NCI-H2107 treated with DMSO at 0.1 percent for 48 hours (cell line): ENCODE measurements around the gene CHCHD6.

Source experiments
- DNase-seq: peaks from one replicate; lab custom pipeline; 2025; ENCODE audit not compliant: unreplicated experiment; lab: John Stamatoyannopoulos, UW

Gene CHCHD6

DNA sequence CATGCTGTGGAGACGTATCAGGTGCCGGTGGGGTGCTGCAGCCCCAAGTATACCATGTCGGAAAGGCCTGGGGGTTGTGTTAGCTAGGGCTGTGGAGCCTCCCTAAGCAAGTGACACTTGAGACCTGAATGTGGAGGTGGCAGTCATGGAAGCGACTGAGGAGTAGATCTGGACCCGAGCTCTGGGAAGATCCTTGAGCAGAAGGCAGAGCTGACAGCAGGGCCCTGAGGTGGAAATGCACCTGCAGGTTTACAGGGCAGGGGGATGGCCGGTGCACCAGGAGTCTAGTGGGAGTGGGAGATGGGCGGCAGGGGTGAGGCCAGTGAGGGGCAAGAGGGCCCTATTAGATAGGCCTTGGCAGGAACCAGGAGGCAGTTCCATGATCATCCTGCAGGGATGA, 187.1 kb downstream of the CHCHD6 start:
- no peak for DNase-seq

DNA sequence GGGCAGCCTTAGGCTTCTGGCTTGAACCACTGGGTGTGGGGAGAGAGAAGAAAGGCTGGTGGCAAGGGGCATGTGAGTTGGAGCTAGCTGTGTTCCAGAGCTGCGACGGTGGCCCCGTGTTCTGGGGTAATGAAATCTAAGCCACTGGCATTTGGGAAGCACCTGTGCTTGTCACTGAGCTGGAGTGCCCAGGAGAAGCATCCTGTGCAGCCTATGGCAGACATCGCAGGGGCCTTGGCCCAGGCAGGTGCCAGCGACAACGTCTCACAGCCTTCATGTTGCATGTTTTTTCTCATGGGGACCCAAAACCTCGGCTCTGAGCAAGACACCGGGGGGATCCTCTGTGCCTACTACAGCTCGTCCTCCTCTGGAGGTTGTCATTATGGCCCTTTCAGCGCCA, 187.8 kb downstream of the CHCHD6 start:
- no peak for DNase-seq

DNA sequence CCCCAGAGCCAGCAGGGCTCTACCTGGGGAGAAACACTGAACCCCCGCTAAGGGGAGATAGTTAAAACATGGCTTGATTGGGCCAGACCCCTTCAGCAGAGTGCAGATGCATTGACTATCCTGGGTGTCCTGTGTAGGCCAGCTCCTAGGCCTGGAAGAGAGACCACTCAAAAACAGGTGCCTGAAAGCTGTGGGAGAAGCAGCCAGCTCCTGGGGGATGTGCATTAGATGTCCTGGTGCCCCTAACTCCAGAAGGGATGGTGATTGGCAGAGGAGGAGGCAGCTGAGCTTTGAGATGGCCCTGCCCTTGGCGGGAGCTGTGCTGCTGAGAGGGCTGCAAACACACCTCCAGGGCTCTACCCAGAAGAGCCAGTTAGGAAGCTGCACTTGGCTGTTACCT, 189.6 kb downstream of the CHCHD6 start:
- no peak for DNase-seq

DNA sequence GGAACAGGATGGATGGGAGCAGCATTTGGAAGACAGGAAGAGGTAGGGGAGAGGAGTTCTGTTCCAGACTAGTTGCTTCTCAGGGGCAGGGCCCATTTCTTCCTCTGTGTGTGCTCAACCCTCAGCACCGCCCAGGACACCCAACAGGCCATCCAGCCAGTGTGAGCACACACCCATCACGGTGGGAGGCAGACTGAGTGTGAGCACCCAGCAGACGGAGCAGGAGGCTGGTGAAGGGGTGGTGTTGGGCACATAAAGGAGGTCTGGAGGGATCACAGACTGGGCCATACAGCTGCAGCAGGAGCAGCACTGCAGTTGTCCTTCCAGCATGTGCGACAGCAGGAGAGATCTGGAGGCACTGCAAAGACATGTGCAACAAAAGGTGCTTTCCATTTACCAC, 190.4 kb downstream of the CHCHD6 start:
- no peak for DNase-seq

DNA sequence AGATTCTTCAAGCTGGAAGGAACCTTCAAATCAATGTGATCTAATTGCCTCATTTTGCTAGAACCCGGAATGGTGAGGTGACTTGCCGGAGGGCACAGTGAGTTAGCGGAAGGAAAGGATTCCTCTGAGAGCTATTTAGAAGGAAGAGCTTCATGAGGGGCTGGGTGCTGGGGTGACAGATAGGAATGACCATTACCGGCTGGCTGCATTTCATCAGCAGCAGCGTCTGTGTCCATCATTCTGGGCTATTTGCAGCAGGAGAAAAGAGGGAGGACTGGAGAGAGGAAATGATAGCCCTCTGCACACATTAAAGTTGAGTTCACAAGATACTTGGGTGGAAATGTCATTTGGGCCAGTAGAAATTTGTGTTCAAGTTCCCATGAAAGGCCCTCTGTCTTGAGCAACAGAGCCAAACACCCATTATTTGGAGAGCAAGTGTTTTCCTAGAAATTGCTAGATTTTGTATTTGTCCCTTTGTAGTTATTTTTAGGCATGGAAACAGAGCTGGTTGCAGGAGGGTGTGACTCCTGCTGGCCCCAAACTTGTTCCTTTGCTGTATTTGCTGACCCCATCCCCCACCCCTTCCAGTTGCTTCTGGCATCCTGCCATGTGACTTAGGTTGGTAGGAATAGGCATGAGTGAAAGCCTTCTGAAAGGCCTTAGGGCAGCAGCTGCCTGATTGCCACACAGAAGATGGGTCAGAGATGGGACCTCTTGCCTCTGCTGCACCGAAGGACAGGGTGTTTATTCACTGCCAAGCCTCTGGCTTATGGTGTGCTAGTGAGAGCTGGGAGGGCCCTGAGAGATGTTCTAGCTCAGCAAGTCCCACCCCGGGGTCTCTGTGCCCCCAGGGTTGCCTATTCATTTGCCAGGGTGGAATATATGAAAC, 191.4 kb downstream of the CHCHD6 start:
- no peak for DNase-seq

DNA sequence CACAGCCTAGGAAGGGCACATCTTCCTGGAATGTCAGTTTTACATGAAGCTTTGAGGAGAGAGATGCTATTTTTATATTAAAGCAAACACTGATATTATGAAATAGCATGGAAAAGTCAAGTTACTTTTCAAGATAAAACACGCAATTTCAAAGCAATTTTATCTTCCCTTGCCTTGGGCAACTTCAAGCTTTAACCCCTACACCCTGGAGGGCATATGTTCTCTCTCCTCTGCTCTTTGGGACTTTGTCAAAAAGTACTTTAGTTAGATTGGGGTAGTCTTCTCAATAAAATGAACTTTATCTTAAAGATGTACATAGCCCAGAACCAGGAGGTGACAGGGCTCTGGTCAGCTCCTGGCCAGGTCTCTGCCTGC, 192.0 kb downstream of the CHCHD6 start:
- DNase-seq = no peak

DNA sequence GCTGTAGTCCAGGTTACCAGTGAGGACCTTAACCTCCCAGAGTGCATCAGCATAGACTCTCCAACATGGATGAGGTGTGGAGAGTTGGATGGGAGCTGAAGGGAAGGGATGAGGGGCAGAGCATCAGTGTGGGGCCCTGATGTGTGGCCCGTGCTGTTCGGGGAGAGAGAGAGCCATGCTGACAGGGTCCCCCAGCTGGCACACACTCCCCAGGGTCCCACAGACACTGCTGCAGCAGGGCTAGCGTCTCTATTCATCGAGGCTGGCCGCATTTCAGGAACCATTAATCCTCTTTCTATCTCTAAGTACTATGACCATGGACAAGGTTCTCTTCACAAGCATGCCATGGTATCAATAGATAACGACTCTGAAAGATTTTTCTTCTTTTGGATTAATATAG, 192.9 kb downstream of the CHCHD6 start:
- no peak for DNase-seq

DNA sequence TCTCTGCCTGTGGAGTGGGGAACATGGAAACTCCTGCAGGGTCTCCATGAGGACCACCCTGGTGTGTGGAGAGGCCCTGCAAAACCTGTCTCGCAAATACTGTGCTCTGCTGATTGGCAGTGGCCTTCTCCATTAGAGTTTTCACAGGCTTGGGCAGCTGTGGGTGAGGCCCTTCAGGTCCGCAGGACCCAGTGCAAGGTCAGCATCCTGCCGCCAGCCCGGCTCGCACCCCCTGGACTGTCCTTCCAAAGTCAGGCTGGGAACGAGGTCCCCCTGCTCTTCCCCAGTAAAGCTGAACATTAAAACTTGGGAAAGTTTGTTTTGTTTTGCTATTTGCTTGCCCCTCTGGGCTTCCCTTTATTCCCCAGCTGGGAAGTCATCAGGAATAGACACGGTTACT, 193.9 kb downstream of the CHCHD6 start:
- DNase-seq = no peak

DNA sequence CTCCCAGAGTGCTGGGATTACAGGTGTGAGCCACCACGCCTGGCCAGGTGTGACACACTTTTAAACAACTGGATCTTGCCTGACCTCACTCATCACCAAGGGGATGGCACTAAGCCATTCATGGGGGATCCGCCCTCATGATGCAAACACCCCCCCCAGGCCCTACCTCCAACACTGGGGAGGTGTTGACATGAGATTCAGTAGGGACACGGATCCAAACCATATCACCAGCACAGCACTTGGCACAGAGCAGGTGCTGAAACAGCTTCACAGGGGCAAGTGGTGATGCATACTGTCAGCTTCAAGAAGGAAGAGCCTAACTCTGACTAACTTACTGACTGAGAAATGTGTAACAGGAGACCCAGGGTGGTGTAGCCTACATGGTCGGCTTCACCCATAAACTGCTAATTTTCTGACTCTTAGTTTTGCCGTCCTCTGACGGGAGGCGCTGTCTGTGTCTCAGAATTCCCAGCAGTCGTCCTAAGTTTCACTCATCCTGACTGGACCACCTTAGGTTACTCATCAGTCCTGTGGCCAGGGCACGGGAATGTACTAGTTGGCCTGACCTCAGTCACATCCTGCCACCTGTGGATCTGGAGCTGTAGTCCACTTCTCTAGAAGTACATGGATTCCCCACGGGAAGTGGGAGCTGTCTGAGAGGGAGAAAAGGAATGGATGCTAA, 197.0 kb downstream of the CHCHD6 start:
- no peak for DNase-seq

DNA sequence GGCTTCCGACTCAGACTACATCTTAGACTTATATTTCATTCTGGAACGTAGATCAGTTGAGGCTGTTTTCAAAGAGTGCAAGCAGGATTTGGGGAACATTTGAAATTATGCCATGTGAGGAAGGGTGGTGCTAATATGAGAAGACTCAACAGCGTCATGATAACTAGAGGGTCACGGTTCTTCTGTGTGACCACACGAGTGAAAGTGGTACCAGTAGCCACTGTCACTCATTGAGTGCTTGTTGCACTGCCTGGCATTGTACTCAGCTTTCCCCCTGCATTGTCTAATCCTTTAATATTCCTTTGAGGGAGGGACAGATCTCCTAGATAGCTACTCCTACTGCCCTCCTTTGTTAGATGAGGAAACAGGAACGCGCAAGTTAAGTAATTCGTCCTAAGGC, 197.6 kb downstream of the CHCHD6 start:
- no peak for DNase-seq

DNA sequence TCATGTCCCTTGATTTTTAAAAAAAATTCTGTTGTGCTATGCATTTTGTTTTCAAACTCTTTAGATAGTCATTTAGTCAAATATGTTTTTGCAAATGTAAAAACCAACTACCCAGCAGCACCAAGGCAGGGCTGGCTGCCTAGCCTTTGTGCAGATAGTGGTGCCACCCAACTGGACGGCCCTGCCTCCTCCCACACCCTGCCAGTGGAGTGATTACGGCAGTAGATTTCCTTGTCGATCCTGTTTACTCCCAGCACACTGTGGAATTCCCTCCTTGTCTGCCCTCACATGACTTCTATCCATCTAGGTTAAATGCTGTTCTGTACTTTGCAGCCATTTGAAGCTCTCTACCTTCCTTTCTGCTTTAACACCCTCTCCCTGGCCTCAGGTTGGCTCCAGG, 199.5 kb downstream of the CHCHD6 start:
- DNase-seq = no peak

DNA sequence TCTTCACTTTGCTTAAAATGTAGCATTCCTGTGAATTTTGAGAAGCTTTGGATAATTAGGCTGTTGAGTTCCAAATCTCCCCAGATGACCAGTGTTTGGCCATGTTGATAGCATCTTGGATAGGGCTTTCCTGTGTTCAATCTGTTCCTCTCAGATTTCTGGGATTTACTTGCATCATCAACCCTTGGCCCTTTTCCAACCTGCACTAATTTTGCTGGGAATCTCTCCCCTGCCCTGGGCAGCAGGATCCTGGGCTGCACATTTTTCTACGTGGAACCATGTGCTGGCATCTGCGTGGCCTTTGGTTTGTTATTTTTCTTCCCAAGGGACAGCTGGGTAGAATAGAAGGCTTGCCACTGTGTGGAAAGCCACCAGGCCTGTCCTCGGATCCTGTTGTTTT, 203.5 kb downstream of the CHCHD6 start:
- DNase-seq = no peak

DNA sequence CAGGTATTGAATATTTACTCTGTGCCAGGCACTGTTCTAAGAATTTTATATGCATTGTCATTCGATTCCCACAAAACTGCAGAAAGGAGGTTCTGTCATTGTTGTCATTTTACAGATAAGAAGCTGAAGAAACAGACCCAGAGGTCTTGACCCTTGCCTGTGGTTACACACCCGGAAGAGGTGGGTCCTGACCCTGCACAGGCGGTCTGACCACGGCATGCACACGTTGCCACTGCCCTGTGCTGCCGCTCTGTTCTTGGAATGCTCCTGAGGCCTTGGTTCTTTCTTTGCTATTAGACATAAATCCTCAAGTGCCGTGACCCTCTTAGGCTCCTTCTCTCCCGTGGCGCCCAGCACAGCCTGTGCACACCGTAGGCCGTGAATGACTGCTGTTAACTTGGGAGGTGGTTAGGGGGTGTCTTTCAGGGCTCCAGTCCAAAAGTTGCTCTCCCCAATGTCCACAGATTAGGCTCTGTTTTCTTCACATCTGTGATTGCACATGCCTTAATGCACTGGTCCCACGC, 204.8 kb downstream of the CHCHD6 start:
- no peak for DNase-seq

DNA sequence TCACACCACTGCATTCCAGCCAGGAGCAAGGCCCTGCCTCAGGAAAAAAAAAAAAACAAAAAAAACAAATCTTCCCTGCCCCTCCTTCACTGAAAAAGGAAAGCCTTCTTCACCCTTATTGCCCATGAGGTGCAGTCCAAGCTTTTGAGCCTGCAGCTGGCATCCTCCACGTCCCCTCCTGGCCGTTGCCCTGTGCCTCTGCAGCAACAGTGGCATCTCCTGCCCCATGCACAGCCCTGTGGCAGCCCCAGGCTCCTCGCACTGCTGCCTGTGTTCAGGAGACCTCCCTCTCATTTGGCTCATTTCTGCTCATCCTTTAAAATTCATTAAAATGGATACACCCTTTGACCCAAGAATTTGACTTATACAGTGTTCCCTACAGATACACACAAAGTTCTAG, 206.2 kb downstream of the CHCHD6 start:
- DNase-seq = no peak

DNA sequence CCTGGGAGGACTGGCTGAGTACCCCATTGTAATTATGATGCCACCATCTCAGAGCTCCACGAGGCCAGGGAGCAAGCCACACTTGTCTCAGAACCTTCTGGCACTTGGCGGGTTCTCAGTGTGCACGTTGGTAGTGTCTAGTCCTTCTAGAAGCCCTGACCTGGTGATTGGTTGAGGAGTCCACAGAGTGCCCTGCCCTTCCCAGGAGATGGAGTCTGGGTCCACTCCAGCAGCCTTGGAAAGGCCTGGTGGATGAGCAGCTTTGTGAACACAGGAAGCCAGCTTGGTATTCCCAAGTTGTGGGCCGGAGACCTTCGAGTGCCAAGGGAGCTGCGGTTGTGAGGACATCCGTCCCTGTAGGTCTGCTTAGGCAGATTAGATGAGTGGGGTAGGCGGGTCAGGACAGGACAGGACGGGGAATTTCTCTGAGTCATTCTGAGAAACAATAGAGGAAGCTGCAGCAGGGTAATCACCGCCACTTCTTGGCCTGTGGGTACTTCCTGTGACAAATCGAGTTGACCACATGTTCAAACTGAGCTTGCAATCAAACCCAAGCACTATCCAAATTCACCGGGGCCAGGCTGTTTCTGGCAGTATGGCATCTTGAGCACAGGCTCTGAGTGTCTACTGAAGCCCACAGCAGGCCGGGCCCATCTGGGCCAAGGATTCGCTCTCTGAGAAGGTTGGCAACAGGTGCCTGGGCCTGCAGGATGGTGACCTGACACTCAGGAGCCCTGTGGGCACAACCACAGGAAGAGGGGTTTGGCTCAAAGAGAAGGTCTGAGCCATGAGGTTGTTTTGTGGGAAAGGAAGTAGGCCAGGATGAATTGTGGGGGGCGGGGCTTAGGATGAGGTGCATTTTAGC, 207.4 kb downstream of the CHCHD6 start:
- DNase-seq = no peak

DNA sequence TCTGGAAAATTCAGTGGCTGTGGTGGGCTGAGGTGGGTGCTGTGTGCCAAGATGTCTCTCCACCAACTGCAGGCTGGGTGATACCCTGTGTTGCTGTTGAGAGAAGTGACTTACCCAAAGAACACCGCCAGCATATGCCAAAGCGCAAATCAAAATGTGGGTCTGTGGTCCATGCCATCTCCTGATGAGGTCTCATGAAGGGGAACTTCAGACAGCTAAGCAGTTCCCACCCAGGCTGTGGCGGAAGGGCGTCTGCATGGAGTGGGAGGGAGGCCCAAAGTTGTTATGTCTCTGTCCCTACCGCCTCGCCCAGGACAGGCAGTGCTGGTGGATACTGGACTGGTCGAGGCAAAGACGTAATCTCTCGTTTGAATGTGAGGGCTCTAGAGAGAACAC, 208.0 kb downstream of the CHCHD6 start:
- DNase-seq = no peak

DNA sequence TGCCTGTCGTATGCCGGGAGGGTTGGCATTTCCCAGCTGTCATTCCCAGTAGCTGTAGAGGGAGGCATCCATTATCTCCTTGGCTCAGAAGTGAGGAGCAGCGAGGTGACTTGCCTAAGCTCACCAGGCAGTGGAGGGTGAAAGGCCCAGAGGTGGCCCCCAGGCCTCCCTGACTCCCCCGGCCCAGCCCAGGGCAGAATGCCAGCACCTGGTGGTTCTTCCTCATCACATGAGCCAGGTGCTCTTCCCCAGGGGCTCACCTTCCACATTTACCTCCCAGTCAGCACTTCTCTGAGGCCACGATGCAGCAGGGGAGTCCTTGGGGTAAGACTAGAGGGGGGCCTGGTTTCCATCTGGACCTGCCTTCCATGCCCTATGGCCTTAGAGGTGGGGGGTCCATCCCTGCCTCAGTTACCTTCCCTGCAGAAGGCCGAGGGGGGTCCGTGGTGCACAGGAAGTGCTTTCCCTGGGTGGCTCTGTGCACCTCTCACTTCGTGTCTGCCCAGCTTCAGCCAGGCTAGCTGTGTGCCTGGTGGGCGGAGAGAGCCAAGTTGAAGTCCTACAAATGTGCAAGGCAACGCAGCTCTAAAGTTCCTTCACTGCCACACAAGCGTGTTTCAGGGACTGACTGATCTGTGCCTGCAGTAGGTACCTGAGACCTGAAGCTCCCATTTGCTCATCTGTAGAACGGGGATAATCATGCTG, 208.6 kb downstream of the CHCHD6 start:
- DNase-seq = peak; percentile 14

DNA sequence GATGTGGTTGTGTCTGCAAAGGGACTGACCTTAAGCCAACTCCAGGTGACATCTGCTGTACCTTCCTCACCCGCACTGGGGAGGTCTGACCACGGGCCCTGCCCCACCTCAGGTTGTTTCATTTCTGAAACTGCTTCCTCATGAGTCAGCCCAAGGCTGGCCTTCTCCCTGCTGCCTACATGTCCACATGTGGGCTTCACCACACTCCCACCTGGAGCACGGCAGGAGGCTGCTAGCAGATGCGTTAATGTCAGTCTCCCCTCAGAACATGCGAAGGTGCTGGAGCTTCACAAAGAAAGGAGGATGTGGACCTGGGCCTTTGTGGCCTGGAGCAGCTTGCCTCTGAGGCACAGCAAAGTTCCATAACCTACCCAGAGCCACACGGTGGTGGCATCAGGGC, 209.5 kb downstream of the CHCHD6 start:
- peak; percentile 42 for DNase-seq

DNA sequence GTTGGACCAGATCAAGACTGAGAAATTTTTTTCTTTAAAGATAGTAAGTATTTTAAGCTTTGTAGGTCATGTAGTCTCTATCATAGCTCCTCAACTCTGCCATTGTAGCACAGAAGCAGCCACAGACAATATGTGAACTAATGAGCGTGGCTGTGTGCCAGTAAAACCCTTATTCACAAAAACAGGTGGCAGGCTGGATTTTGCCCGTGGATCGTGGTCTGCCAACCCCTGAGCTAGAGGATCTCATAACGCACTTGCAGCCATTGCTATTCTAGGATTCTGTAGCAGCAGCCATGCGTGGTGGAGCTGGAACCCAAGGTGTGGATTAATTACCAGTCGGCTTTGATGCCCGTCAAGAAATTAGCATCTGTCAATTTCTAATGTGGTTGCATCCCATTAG, 210.2 kb downstream of the CHCHD6 start:
- peak; percentile 93 for DNase-seq

DNA sequence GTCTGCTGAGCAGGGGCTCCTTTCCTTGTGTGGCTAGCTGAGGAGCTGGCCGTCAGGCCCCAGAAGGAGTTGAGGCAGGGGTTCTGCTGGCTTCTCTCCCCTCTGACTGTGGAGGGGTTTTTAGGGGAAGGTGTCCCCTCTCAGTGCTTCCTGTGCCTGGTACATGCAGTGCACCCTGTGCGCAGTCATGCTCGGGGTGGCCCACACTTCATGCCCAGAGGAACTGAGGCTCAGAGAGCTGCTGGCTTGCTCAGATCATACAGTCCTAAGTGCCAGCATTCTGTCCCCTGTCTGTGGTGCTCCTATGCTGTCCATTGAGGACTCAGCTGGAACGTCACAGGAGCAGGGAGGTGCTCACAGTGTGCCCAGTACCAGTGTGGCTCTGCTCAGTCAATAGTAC, 211.0 kb downstream of the CHCHD6 start:
- DNase-seq = no peak

DNA sequence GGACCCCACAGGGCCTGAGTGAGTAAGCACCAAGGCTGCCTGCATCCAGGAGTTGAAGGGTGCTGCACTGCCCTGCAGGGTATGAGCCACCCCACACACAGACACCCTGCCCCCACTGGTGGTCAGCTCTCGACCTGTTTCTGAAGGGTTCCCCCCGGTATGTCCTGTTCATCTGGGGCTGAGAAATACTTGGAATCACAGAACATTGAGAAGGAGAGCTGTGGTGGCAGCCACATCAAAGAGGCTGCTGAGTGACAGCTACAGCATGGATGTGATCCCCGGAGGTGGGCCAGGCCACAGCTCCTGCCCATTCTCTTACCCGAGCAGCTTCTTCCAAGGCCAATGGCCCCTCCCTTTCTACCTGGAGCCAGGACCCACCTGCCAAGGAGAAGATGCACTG, 212.5 kb downstream of the CHCHD6 start:
- DNase-seq = no peak
